Hepatocyte (in vitro differentiated cells): ENCODE results near the gene CDK19. TPM values are rescaled to one million over a fixed set of nuclear protein-coding genes. Genes with fewer than 3 reads are reported as not detected.
"Not testable (repeated sequence)": the region's sequence is repeated elsewhere in the genome, so short reads cannot be mapped to it uniquely, and the experiment has no call there.

ENCODE experiments used
- DNase-seq: peaks from one replicate; pipeline ENCODE4 v3.0.0-alpha.2; 2016; ENCODE audit warnings: low spot score
- H2AFZ ChIP-seq: fragments of 200-600 bp; sonication (generic); 2 replicates; pipeline ENCODE4 v1.6.0; 2016; ENCODE audit warnings: antibody characterized with exemption, mild to moderate bottlenecking
- H3K27ac ChIP-seq: fragments of 200-600 bp; sonication (generic); 2 replicates; pipeline ENCODE4 v1.5.1; 2016; ENCODE audit warnings: mild to moderate bottlenecking
- H3K27me3 ChIP-seq: fragments of 200-600 bp; sonication (generic); 2 replicates; pipeline ENCODE4 v1.6.1; 2016
- H3K36me3 ChIP-seq: fragments of 200-600 bp; sonication (generic); replicated peaks from 2 replicates; pipeline ENCODE4 v1.5.1; 2016; ENCODE audit warnings: low read depth; ENCODE audit not compliant: insufficient read depth
- H3K4me1 ChIP-seq: fragments of 200-600 bp; sonication (generic); 2 replicates; pipeline ENCODE4 v1.5.1; 2016; ENCODE audit warnings: mild to moderate bottlenecking, moderate library complexity; ENCODE audit not compliant: insufficient read depth
- H3K4me2 ChIP-seq: fragments of 200-600 bp; sonication (generic); 2 replicates; pipeline ENCODE4 v1.6.0; 2016
- H3K4me3 ChIP-seq: fragments of 200-600 bp; sonication (generic); 2 replicates; pipeline ENCODE4 v1.5.1; 2016; ENCODE audit warnings: mild to moderate bottlenecking
- H3K79me2 ChIP-seq: fragments of 200-600 bp; sonication (generic); 2 replicates; pipeline ENCODE4 v1.6.0; 2017; ENCODE audit warnings: mild to moderate bottlenecking
- H3K9me2 ChIP-seq: fragments of 200-600 bp; sonication (generic); replicated peaks from 2 replicates; pipeline ENCODE4 v1.6.0; 2017; ENCODE audit warnings: mild to moderate bottlenecking; ENCODE audit not compliant: insufficient read depth
- H3K9me3 ChIP-seq: fragments of 200-600 bp; sonication (generic); 2 replicates; pipeline ENCODE4 v1.5.1; 2016; ENCODE audit warnings: low read depth, mild to moderate bottlenecking
- H4K20me1 ChIP-seq: fragments of 200-600 bp; sonication (generic); 2 replicates; pipeline ENCODE4 v1.6.0; 2016; ENCODE audit warnings: mild to moderate bottlenecking; ENCODE audit not compliant: insufficient read depth, poor library complexity, severe bottlenecking
- CTCF ChIP-seq: fragments of 200-600 bp; sonication (generic); IDR thresholded peaks from 2 replicates; pipeline ENCODE4 v1.5.1; 2016; ENCODE audit warnings: antibody characterized with exemption, mild to moderate bottlenecking; ENCODE audit not compliant: poor library complexity
- EZH2 ChIP-seq: fragments of 200-600 bp; sonication (generic); IDR thresholded peaks from 2 replicates; pipeline ENCODE4 v1.6.1; 2016; ENCODE audit warnings: antibody characterized with exemption, mild to moderate bottlenecking, borderline replicate concordance
- EZH2phosphoT487 ChIP-seq: fragments of 200-600 bp; sonication (generic); IDR thresholded peaks from one replicate; pipeline ENCODE4 v1.6.1; 2018; ENCODE audit warnings: antibody characterized with exemption, mild to moderate bottlenecking, low read depth, moderate library complexity; ENCODE audit not compliant: unreplicated experiment, severe bottlenecking
- WGBS: methylation state at CpG from one replicate; pipeline ENCODE4 v1.1.6; 2016; ENCODE audit warnings: low lambda C conversion rate; ENCODE audit errors: missing lambda C conversion rate; 5-methylcytosine and 5-hydroxymethylcytosine counted together
- polyA plus RNA-seq: library from polyadenylated mRNA; unstranded; fragments of >200 nt; fragmentation: Nextera tagmentation; extraction: Ambion mirVana; gene quantifications from 2 replicates; pipeline ENCODE4 v1.2.1, GENCODE V29; 2016
- total RNA-seq: library from RNA; depleted of rRNA; stranded (reverse); fragments of >200 nt; gene quantifications from 2 replicates; pipeline ENCODE4 v1.2.3, GENCODE V29; 2014

The CDK19 gene
- total and polyA plus RNA-seq, 2 experiments from 2014 or later, result 7.3 to 18.6 TPM

GRCh38 chr6:110748453-110748852 is 66.8 kb downstream of the CDK19 start:
- TF ChIP-seq EZH2, result no peak
- TF ChIP-seq EZH2phosphoT487, result no peak
- TF ChIP-seq CTCF, result no peak
- no peaks in the 10 kb centered on the region for H4K20me1 ChIP-seq
- peaks cover 43% of the 10 kb centered on the region for H3K79me2 ChIP-seq
- no peaks in the 10 kb centered on the region for H3K36me3 ChIP-seq
- H3K4me1 ChIP-seq, result no peaks in the 10 kb centered on the region
- no peaks in the 10 kb centered on the region for H3K9me2 ChIP-seq
- H3K4me3 ChIP-seq, result no peak overlapping the region
- H3K27me3 ChIP-seq, result no peaks in the 10 kb centered on the region
- 78% methylated on average over 3 of the region's 3 CpGs for WGBS
- H3K27ac ChIP-seq, result no peak overlapping the region
- H3K9me3 ChIP-seq, result no peaks in the 10 kb centered on the region
- H2AFZ ChIP-seq, result no peak overlapping the region
- DNase-seq, result no peak
- H3K4me2 ChIP-seq, result no peak overlapping the region

- no peaks in the 10 kb centered on the region for H4K20me1 ChIP-seq
- peak overlapping the region; percentile 38 for H3K4me2 ChIP-seq
- no peaks in the 10 kb centered on the region for H3K9me2 ChIP-seq
- no peak overlapping the region for H2AFZ ChIP-seq
- TF ChIP-seq EZH2 (no peak), CTCF (no peak), EZH2phosphoT487 (no peak)
- no peak for DNase-seq
- peaks cover 12% of the 10 kb centered on the region for H3K9me3 ChIP-seq
- no peak overlapping the region for H3K4me3 ChIP-seq
- no peaks in the 10 kb centered on the region for H3K27me3 ChIP-seq
- no peaks in the 10 kb centered on the region for H3K36me3 ChIP-seq
- H3K27ac ChIP-seq, result no peak overlapping the region
- peaks cover 29% of the 10 kb centered on the region for H3K79me2 ChIP-seq
- H3K4me1 ChIP-seq, result no peaks in the 10 kb centered on the region
- 47% methylated on average over 1 of the region's 1 CpG for WGBS
These were observed 68.6 kb downstream of the CDK19 start for GRCh38 chr6:110746680-110747079.

GRCh38 chr6:110744991-110745390 is 70.3 kb downstream of the CDK19 start:
- Histone ChIP-seq H3K9me3 (peaks cover 16% of the 10 kb centered on the region), H3K9me2 (no peaks in the 10 kb centered on the region), H3K4me2 (no peak overlapping the region), H4K20me1 (no peaks in the 10 kb centered on the region), H3K79me2 (peaks cover 32% of the 10 kb centered on the region), H3K4me3 (no peak overlapping the region), H3K36me3 (no peaks in the 10 kb centered on the region), H3K27ac (no peak overlapping the region), H3K4me1 (no peaks in the 10 kb centered on the region), H3K27me3 (no peaks in the 10 kb centered on the region), H2AFZ (no peak overlapping the region)
- TF ChIP-seq EZH2 (no peak), CTCF (no peak), EZH2phosphoT487 (no peak)
- WGBS, result 96% methylated on average over 1 of the region's 1 CpG
- DNase-seq, result no peak

- H2AFZ ChIP-seq, H3K4me3 ChIP-seq, H3K4me2 ChIP-seq, H3K27me3 ChIP-seq, DNase-seq, H4K20me1 ChIP-seq, H3K4me1 ChIP-seq, H3K36me3 ChIP-seq, H3K9me2 ChIP-seq, H3K27ac ChIP-seq: not testable (repeated sequence)
- Histone ChIP-seq H3K9me3 (peaks cover 16% of the 10 kb centered on the region), H3K79me2 (peaks cover 23% of the 10 kb centered on the region)
- 93% methylated on average over 9 of the region's 9 CpGs for WGBS
These were observed 72.7 kb downstream of the CDK19 start for GRCh38 chr6:110742552-110742951.
